ENCODE measurements around the gene ZRANB3. TPM values are rescaled to one million over a fixed set of nuclear protein-coding genes. Genes with fewer than 3 reads are reported as not detected.

The ZRANB3 gene
- total RNA-seq, 1 experiment from 2014 or later: 12.0 TPM

DNA sequence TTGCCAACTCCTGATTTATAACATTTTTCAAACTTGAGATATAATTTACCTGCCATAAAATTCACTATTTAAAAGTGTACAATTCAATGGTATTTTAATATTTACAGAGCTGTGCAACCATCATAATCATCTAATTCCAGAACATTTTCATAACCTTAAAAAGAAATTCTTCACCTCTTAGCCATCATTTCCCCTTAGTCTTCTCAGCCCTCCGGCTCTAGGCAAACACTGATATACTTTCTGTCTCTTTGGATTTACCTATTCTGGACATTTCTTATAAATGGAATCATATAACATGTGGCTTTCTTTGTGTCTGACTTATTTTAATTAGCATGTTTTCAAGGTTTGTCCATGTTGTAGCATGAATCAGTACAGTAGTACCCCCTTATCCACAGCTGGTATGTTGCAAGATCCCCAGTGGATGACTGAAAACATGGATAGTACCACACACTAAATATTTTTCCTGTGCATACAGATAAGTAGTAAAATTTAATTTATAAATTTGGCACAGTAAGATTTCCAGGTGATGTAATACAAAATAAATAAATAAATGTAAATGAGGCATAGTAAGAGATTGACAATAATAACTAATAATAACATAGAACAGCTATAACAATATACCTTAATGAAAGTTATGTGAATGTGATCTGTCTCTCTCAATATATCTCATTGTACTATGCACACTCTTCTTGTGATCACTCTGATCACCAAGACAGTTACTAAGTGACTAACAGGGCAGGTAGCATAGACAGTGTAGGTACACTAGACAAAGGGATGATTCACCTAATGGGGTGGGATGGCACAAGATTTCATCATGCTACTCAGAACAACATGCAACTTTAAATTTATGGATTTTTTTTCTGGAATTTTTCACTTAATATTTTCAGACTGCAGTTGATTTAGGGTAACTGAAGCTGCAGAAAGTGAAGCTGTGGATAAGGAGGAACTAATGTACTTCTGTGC, 405.8 kb downstream of the ZRANB3 start:
- TSS peak; percentile 98 for BruUV-seq (replicated peaks)
- Histone ChIP-seq H2AFZ (ENCODE audit: low read depth, low read length, poor library complexity, severe bottlenecking) (no peak overlapping the region), H3K4me3 (replicated peaks in 1 of 2; ENCODE audit: low read depth in 1 of 2, low read length in 2 of 2) (no peak overlapping the region), H3K9me2 (ENCODE audit: insufficient read depth) (no peaks in the 10 kb centered on the region), H3K9ac (ENCODE audit: low read length) (no peak overlapping the region), H3K4me2 (ENCODE audit: low read length) (no peak overlapping the region), H3K79me2 (ENCODE audit: insufficient read depth, low read length) (no peaks in the 10 kb centered on the region), H3K27ac (ENCODE audit: low read depth, low read length) (no peak overlapping the region), H4K20me1 (ENCODE audit: insufficient read depth) (no peaks in the 10 kb centered on the region), H3K27me3 (ENCODE audit: insufficient read depth, low read length) (no peaks in the 10 kb centered on the region), H3K9me3 (ENCODE audit: control insufficient read depth in 1 of 2, insufficient read depth in 1 of 2, low read depth in 1 of 2, low read length in 2 of 2) (no peaks in the 10 kb centered on the region), H3K36me3 (ENCODE audit: control insufficient read depth in 1 of 2, insufficient read depth in 2 of 2, low read length in 2 of 2) (peaks cover 0 to 3% of the 10 kb centered on the region in 2 experiments; a peak in 1 of 4 replicates), H3K4me1 (ENCODE audit: control insufficient read depth in 1 of 2, insufficient read depth in 2 of 2, low read length in 2 of 2) (no peaks in the 10 kb centered on the region)
- ChIA-PET CTCF (no interaction called here), POLR2A (no interaction called here), RAD21 (ENCODE audit: low non-redundant PET in 1 of 2, low total read pairs in 2 of 2, uncharacterized antibody in 2 of 2, unreplicated experiment in 2 of 2) (no interaction called here)
- ATAC-seq (no peak; the same call in 1 of the 2 replicates), DNase-seq (ENCODE audit: low read depth, low spot score) (peak; percentile 62)
- intact Hi-C loops (cut with micrococcal nuclease): no loop called here
- no peak for TF ChIP-seq POLR2A (IDR thresholded peaks at IDR 0.05; ENCODE audit: borderline replicate concordance, extremely low read depth, insufficient read depth, insufficient read length)
- TF ChIP-seq SRF (IDR thresholded peaks at IDR 0.05; ENCODE audit: low read depth): no peak
- TF ChIP-seq, protein P1, sequence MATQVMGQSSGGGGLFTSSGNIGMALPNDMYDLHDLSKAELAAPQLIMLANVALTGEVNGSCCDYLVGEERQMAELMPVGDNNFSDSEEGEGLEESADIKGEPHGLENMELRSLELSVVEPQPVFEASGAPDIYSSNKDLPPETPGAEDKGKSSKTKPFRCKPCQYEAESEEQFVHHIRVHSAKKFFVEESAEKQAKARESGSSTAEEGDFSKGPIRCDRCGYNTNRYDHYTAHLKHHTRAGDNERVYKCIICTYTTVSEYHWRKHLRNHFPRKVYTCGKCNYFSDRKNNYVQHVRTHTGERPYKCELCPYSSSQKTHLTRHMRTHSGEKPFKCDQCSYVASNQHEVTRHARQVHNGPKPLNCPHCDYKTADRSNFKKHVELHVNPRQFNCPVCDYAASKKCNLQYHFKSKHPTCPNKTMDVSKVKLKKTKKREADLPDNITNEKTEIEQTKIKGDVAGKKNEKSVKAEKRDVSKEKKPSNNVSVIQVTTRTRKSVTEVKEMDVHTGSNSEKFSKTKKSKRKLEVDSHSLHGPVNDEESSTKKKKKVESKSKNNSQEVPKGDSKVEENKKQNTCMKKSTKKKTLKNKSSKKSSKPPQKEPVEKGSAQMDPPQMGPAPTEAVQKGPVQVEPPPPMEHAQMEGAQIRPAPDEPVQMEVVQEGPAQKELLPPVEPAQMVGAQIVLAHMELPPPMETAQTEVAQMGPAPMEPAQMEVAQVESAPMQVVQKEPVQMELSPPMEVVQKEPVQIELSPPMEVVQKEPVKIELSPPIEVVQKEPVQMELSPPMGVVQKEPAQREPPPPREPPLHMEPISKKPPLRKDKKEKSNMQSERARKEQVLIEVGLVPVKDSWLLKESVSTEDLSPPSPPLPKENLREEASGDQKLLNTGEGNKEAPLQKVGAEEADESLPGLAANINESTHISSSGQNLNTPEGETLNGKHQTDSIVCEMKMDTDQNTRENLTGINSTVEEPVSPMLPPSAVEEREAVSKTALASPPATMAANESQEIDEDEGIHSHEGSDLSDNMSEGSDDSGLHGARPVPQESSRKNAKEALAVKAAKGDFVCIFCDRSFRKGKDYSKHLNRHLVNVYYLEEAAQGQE (IDR thresholded peaks at IDR 0.05; ENCODE audit: low read depth): no peak
- TF ChIP-seq CEBPB (IDR thresholded peaks at IDR 0.05; ENCODE audit: low read depth): peak; percentile 89
- TF ChIP-seq ZFX (IDR thresholded peaks at IDR 0.05): no peak
- TF ChIP-seq JUND (IDR thresholded peaks at IDR 0.05): peak; percentile 59; the same call in 1 of the 2 replicates
- TF ChIP-seq CBX3 (IDR thresholded peaks at IDR 0.05; ENCODE audit: low read depth): peak; percentile 14; the same call in 1 of the 2 replicates
- no peak for TF ChIP-seq EZH2phosphoT487 (IDR thresholded peaks at IDR 0.05; ENCODE audit: borderline replicate concordance)
- no peak for TF ChIP-seq ZNF274 (IDR thresholded peaks at IDR 0.05; ENCODE audit: low read depth, low read length)
- no peak for TF ChIP-seq SIN3A (IDR thresholded peaks at IDR 0.05; ENCODE audit: low read depth)
- TF ChIP-seq, protein P2, sequence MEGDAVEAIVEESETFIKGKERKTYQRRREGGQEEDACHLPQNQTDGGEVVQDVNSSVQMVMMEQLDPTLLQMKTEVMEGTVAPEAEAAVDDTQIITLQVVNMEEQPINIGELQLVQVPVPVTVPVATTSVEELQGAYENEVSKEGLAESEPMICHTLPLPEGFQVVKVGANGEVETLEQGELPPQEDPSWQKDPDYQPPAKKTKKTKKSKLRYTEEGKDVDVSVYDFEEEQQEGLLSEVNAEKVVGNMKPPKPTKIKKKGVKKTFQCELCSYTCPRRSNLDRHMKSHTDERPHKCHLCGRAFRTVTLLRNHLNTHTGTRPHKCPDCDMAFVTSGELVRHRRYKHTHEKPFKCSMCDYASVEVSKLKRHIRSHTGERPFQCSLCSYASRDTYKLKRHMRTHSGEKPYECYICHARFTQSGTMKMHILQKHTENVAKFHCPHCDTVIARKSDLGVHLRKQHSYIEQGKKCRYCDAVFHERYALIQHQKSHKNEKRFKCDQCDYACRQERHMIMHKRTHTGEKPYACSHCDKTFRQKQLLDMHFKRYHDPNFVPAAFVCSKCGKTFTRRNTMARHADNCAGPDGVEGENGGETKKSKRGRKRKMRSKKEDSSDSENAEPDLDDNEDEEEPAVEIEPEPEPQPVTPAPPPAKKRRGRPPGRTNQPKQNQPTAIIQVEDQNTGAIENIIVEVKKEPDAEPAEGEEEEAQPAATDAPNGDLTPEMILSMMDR (IDR thresholded peaks at IDR 0.05 in 2 of 3, conservative IDR thresholded peaks at IDR 0.05 in 1 of 3; ENCODE audit: borderline replicate concordance in 1 of 3, insufficient read depth in 1 of 3, low read depth in 2 of 3, low read length in 2 of 3): no peak
- TF ChIP-seq EZH2 (IDR thresholded peaks at IDR 0.05): no peak
- TF ChIP-seq, protein P3, sequence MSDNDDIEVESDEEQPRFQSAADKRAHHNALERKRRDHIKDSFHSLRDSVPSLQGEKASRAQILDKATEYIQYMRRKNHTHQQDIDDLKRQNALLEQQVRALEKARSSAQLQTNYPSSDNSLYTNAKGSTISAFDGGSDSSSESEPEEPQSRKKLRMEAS (IDR thresholded peaks at IDR 0.05): peak; percentile 34; the same call in 1 of the 2 replicates
- no peak for TF ChIP-seq RAD21 (IDR thresholded peaks at IDR 0.05; ENCODE audit: low read depth)
- no peak for TF ChIP-seq EGR1 (IDR thresholded peaks at IDR 0.05; ENCODE audit: low read depth)
- no peak for TF ChIP-seq YY1 (IDR thresholded peaks at IDR 0.05; ENCODE audit: extremely low read depth, insufficient replicate concordance, low read depth, low read length)
- peak; percentile 58 for TF ChIP-seq FOSL1 (IDR thresholded peaks at IDR 0.05; ENCODE audit: low read depth)
- no peak for TF ChIP-seq ELF1 (IDR thresholded peaks at IDR 0.05; ENCODE audit: borderline replicate concordance, low read depth)
- peak; percentile 43 for TF ChIP-seq SP1 (IDR thresholded peaks at IDR 0.05; ENCODE audit: low read depth)
- peak; percentile 43; the same call in 1 of the 2 replicates for TF ChIP-seq POLR2AphosphoS5 (IDR thresholded peaks at IDR 0.05; ENCODE audit: low read depth, low read length)
- TF ChIP-seq, protein P4, sequence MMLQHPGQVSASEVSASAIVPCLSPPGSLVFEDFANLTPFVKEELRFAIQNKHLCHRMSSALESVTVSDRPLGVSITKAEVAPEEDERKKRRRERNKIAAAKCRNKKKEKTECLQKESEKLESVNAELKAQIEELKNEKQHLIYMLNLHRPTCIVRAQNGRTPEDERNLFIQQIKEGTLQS (IDR thresholded peaks at IDR 0.05): no peak

All from HCT116 (cell line).